HepG2 (cell line): Measurements from ENCODE around the gene GPR156. TPM values are rescaled to one million over a fixed set of nuclear protein-coding genes. Genes with fewer than 3 reads are reported as not detected.

ENCODE experiments used
- ATAC-seq: fragments of 200-7000 bp; cut with Tn5 transposase; 3 replicates; pipeline ENCODE4 v1.9.1; 2020; ENCODE audit warnings: mild to moderate bottlenecking, moderate library complexity
- BruUV-seq: library from RNA; stranded (reverse); fragments of 400-500 nt; replicated peaks from 2 replicates; lab custom pipeline; 2021; lab: Mats Ljungman, UMichigan
- CTCF ChIA-PET: fragments of 300-600 bp; formaldehyde crosslinking; extraction: SDS; loops from one replicate; lab custom pipeline; 2021; ENCODE audit warnings: low total read pairs, inconsistent platforms, low intra/inter-chr PET ratio; lab: Yijun Ruan, JAX
- POLR2A ChIA-PET: fragments of 350-600 bp; sonication (Branson Sonifier 250); formaldehyde crosslinking; loops from one replicate; lab custom pipeline; 2020; ENCODE audit warnings: antibody characterized with exemption, inconsistent platforms; lab: Yijun Ruan, JAX
- DNase-seq: peaks from one replicate; pipeline ENCODE4 v3.0.0-alpha.2; 2015; ENCODE audit warnings: low spot score
- FAIRE-seq: peaks from 3 replicates; lab custom pipeline; 2011; peaks lifted over from hg19 to GRCh38; lab: Jason Lieb, UNC
- H2AFZ ChIP-seq: one replicate; pipeline ENCODE4 v1.6.1; 2011; ENCODE audit warnings: low read length, inconsistent platforms
- H3K27ac ChIP-seq: fragments of 300-600 bp; 3 replicates; pipeline ENCODE4 v1.8.0; 2011; ENCODE audit warnings: mixed run types, mild to moderate bottlenecking, mixed read lengths, low read length, inconsistent platforms; ENCODE audit not compliant: insufficient read depth; ENCODE audit errors: extremely low read length
- H3K27me3 ChIP-seq, 2 experiments: fragments of 200-600 bp in 1 of 2; 2 replicates in 1 of 2; 3 replicates in 1 of 2; pipeline versions ENCODE4 v1.6.0 to v1.8.0; 2011; ENCODE audit warnings: low read length in 2 of 2, mild to moderate bottlenecking in 2 of 2, moderate library complexity in 2 of 2, inconsistent platforms in 1 of 2; ENCODE audit not compliant: insufficient read depth in 2 of 2, control insufficient read depth in 1 of 2
- H3K36me3 ChIP-seq, 2 experiments: fragments of 200-600 bp in 1 of 2; replicated peaks in 1 of 2; 2 replicates in 1 of 2; 3 replicates in 1 of 2; pipeline versions ENCODE4 v1.5.1 to v1.8.0; 2011; ENCODE audit warnings: low read length in 2 of 2, inconsistent platforms in 1 of 2; ENCODE audit not compliant: insufficient read depth in 2 of 2, control insufficient read depth in 1 of 2
- H3K4me1 ChIP-seq: 2 replicates; pipeline ENCODE4 v1.5.1; 2012; ENCODE audit warnings: low read length, inconsistent platforms; ENCODE audit not compliant: insufficient read depth
- H3K4me2 ChIP-seq: 2 replicates; pipeline ENCODE4 v1.6.0; 2011; ENCODE audit warnings: low read depth, low read length, inconsistent platforms
- H3K4me3 ChIP-seq, 3 experiments: fragments of 200-600 bp in 1 of 3; sonication (generic), shearing (Covaris generic) in 1 of 3; replicated peaks in 1 of 3; 2 replicates each; pipeline ENCODE4 v1.5.1; 2011 to 2016; ENCODE audit warnings: low read length in 3 of 3, inconsistent platforms in 2 of 3, low read depth in 2 of 3, mild to moderate bottlenecking in 2 of 3, control low read depth in 1 of 3, mixed read lengths in 1 of 3; ENCODE audit not compliant: insufficient read depth in 1 of 3
- H3K79me2 ChIP-seq: one replicate; pipeline ENCODE4 v1.6.1; 2011; ENCODE audit warnings: low read length, inconsistent platforms; ENCODE audit not compliant: insufficient read depth
- H3K9ac ChIP-seq: 2 replicates; pipeline ENCODE4 v1.6.0; 2011; ENCODE audit warnings: mild to moderate bottlenecking, low read depth, low read length, inconsistent platforms; ENCODE audit not compliant: insufficient read depth
- H3K9me3 ChIP-seq: 2 replicates; pipeline ENCODE4 v1.5.1; 2012; ENCODE audit warnings: mild to moderate bottlenecking, low read length
- H4K20me1 ChIP-seq: 2 replicates; pipeline ENCODE4 v1.6.0; 2011; ENCODE audit warnings: inconsistent platforms, mild to moderate bottlenecking, low read length, moderate library complexity; ENCODE audit not compliant: insufficient read depth
- CCAR2 ChIP-seq: fragments of 200-400 bp; formaldehyde crosslinking; optimal IDR thresholded peaks from 2 replicates; pipeline ENCODE3; 2018; ENCODE audit warnings: low read depth, mild to moderate bottlenecking, low read length, moderate library complexity
- DNMT1 ChIP-seq: sonication (generic); formaldehyde crosslinking; IDR thresholded peaks from 2 replicates; pipeline ENCODE4 v1.5.1; 2020; ENCODE audit warnings: mild to moderate bottlenecking, missing genetic modification reagents
- KLF15 ChIP-seq: sonication (generic); formaldehyde crosslinking; IDR thresholded peaks from 2 replicates; pipeline ENCODE4 v1.8.1; 2023; ENCODE audit warnings: borderline replicate concordance, mild to moderate bottlenecking, inconsistent platforms, missing genetic modification reagents, mixed read lengths
- MED1 ChIP-seq: sonication (generic); formaldehyde crosslinking; IDR thresholded peaks from 2 replicates; pipeline ENCODE4 v1.4.0; 2020; ENCODE audit warnings: missing genetic modification reagents
- PCBP1 ChIP-seq: fragments of 200-400 bp; formaldehyde crosslinking; IDR thresholded peaks from 2 replicates; pipeline ENCODE4 v1.6.1; 2017; ENCODE audit warnings: mild to moderate bottlenecking, low read depth, low read length, borderline replicate concordance
- RORA ChIP-seq: sonication (generic); formaldehyde crosslinking; IDR thresholded peaks from 2 replicates; pipeline ENCODE4 v1.5.0; 2020; ENCODE audit warnings: mild to moderate bottlenecking, missing genetic modification reagents, moderate library complexity
- RXRB ChIP-seq: IDR thresholded peaks from 2 replicates; pipeline ENCODE4 v1.6.1; 2016; ENCODE audit warnings: borderline replicate concordance, missing genetic modification reagents, missing compliant biosample characterization
- SRSF1 ChIP-seq: fragments of 200-400 bp; formaldehyde crosslinking; optimal IDR thresholded peaks from 2 replicates; pipeline ENCODE3; 2017; ENCODE audit warnings: mild to moderate bottlenecking, low read depth, low read length, moderate library complexity
- ZKSCAN8 ChIP-seq: IDR thresholded peaks from 2 replicates; pipeline ENCODE4 v1.6.1; 2016; ENCODE audit warnings: borderline replicate concordance, missing genetic modification reagents, missing compliant biosample characterization
- ZNF282 ChIP-seq: fragments of 450-650 bp; IDR thresholded peaks from 2 replicates; pipeline ENCODE4 v1.6.1; 2018; ENCODE audit not compliant: partially characterized antibody
- ZNF468 ChIP-seq: sonication (generic); formaldehyde crosslinking; IDR thresholded peaks from 2 replicates; pipeline ENCODE4 v1.8.0; 2022; ENCODE audit warnings: mild to moderate bottlenecking, moderate library complexity, missing genetic modification reagents
- ZNF550 ChIP-seq: sonication (generic); formaldehyde crosslinking; IDR thresholded peaks from 2 replicates; pipeline ENCODE4 v1.4.0; 2020; ENCODE audit warnings: mild to moderate bottlenecking, missing genetic modification reagents, borderline replicate concordance
- ZNF557 ChIP-seq: sonication (generic); formaldehyde crosslinking; IDR thresholded peaks from 2 replicates; pipeline ENCODE4 v1.4.0; 2020; ENCODE audit warnings: missing genetic modification reagents
- ZNF569 ChIP-seq: sonication (generic); formaldehyde crosslinking; IDR thresholded peaks from 2 replicates; pipeline ENCODE4 v1.5.0; 2020; ENCODE audit warnings: mild to moderate bottlenecking, missing genetic modification reagents, moderate library complexity, borderline replicate concordance
- ZNF570 ChIP-seq: sonication (generic); formaldehyde crosslinking; IDR thresholded peaks from 2 replicates; pipeline ENCODE4 v1.4.0; 2020; ENCODE audit warnings: mild to moderate bottlenecking, missing genetic modification reagents, borderline replicate concordance
- ZNF616 ChIP-seq: sonication (generic); formaldehyde crosslinking; IDR thresholded peaks from 2 replicates; pipeline ENCODE4 v1.5.0; 2020; ENCODE audit warnings: low read depth, mild to moderate bottlenecking, missing genetic modification reagents
- WGBS: methylation state at CpG from one replicate; pipeline ENCODE4 v1.1.6; 2017; ENCODE audit warnings: low lambda C conversion rate; 5-methylcytosine and 5-hydroxymethylcytosine counted together
- in situ Hi-C: cut with HindIII; loops from 2 replicates; pipeline ENCODE4 v1.10.0; 2017; ENCODE audit warnings: low pct_unique_long_range_greater_than_20kb; ENCODE audit not compliant: extremely low pct_ligation_motif_present
- intact Hi-C: fragments of 100-400 bp; cut with micrococcal nuclease; formaldehyde crosslinking; loops from one replicate; pipeline ENCODE4 v1.10.0; 2022; ENCODE audit not compliant: unreplicated experiment
- polyA plus RNA-seq, 8 experiments: library from polyadenylated mRNA; depleted of rRNA in 3 of 8; stranded (reverse) in 7 of 8; unstranded in 1 of 8; fragments of >200 nt; fragmentation: Illumina TruSeq in 4 of 8; extraction: Trizol in 4 of 8; gene quantifications; 2 replicates each; pipeline versions ENCODE4 v1.2.1 to v1.2.3, GENCODE V29; 2011 to 2016; ENCODE audit warnings: low read depth in 4 of 8, missing spikeins in 1 of 8, mixed read lengths in 1 of 8; ENCODE audit not compliant: insufficient read depth in 1 of 8
- total RNA-seq, 5 experiments: library from RNA; depleted of rRNA; stranded (reverse); fragments of >200 nt; fragmentation: Illumina TruSeq; extraction: Trizol; gene quantifications; 2 replicates each; pipeline ENCODE4 v1.2.3, GENCODE V29; 2016; ENCODE audit warnings: low read depth in 1 of 5
- TF ChIP-seq, protein P1 (sequence below): sonication (generic); formaldehyde crosslinking; IDR thresholded peaks from 2 replicates; pipeline ENCODE4 v1.4.0; 2020; ENCODE audit warnings: missing genetic modification reagents
- TF ChIP-seq, protein P2 (sequence below): sonication (generic); formaldehyde crosslinking; IDR thresholded peaks from 2 replicates; pipeline ENCODE4 v1.4.0; 2020; ENCODE audit warnings: missing genetic modification reagents

GPR156 gene
- total and polyA plus RNA-seq, 2 of the 13 experiments (the other 11 are each of a cell fraction or from before 2014, with no cell fraction given), result not detected

GRCh38 chr3:120263792-120264191 lies 21.2 kb downstream of the GPR156 start:
- 31% methylated on average over 4 of the region's 5 CpGs for WGBS
- DNase-seq (no peak), ATAC-seq (no peak), FAIRE-seq (no peak)
- ChIA-PET CTCF (no interaction called here), POLR2A (no interaction called here)
- Histone ChIP-seq H3K27ac (no peak overlapping the region), H4K20me1 (no peaks in the 10 kb centered on the region), H3K27me3 (0 out of 5 replicates have a peak, but pooled peaks cover 0 to 6% of the 10 kb centered on the region in 2 experiments), H3K4me3 (no peak overlapping the region), H3K36me3 (no peaks in the 10 kb centered on the region), H2AFZ (no peak overlapping the region), H3K79me2 (no peaks in the 10 kb centered on the region), H3K4me2 (no peak overlapping the region), H3K9ac (no peak overlapping the region), H3K4me1 (no peaks in the 10 kb centered on the region), H3K9me3 (no peaks in the 10 kb centered on the region)
- no TSS peak for BruUV-seq
- in situ Hi-C loops (no loop called here), intact Hi-C loops (no loop called here)
- no peak for TF ChIP-seq DNMT1
- TF ChIP-seq ZKSCAN8, result no peak
- TF ChIP-seq SRSF1, result no peak
- no peak for TF ChIP-seq PCBP1
- no peak for TF ChIP-seq ZNF616
- no peak for TF ChIP-seq KLF15
- TF ChIP-seq ZNF468 (CRISPR knock-in tag), result no peak
- TF ChIP-seq, protein P1, sequence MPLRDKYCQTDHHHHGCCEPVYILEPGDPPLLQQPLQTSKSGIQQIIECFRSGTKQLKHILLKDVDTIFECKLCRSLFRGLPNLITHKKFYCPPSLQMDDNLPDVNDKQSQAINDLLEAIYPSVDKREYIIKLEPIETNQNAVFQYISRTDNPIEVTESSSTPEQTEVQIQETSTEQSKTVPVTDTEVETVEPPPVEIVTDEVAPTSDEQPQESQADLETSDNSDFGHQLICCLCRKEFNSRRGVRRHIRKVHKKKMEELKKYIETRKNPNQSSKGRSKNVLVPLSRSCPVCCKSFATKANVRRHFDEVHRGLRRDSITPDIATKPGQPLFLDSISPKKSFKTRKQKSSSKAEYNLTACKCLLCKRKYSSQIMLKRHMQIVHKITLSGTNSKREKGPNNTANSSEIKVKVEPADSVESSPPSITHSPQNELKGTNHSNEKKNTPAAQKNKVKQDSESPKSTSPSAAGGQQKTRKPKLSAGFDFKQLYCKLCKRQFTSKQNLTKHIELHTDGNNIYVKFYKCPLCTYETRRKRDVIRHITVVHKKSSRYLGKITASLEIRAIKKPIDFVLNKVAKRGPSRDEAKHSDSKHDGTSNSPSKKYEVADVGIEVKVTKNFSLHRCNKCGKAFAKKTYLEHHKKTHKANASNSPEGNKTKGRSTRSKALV (CRISPR knock-in tag), result no peak
- TF ChIP-seq CCAR2, result no peak
- TF ChIP-seq ZNF282, result no peak
- TF ChIP-seq RXRB, result no peak
- TF ChIP-seq ZNF557, result no peak
- TF ChIP-seq ZNF569 (CRISPR knock-in tag), result no peak
- no peak for TF ChIP-seq RORA
- TF ChIP-seq ZNF550 (CRISPR knock-in tag), result no peak
- TF ChIP-seq, protein P2, sequence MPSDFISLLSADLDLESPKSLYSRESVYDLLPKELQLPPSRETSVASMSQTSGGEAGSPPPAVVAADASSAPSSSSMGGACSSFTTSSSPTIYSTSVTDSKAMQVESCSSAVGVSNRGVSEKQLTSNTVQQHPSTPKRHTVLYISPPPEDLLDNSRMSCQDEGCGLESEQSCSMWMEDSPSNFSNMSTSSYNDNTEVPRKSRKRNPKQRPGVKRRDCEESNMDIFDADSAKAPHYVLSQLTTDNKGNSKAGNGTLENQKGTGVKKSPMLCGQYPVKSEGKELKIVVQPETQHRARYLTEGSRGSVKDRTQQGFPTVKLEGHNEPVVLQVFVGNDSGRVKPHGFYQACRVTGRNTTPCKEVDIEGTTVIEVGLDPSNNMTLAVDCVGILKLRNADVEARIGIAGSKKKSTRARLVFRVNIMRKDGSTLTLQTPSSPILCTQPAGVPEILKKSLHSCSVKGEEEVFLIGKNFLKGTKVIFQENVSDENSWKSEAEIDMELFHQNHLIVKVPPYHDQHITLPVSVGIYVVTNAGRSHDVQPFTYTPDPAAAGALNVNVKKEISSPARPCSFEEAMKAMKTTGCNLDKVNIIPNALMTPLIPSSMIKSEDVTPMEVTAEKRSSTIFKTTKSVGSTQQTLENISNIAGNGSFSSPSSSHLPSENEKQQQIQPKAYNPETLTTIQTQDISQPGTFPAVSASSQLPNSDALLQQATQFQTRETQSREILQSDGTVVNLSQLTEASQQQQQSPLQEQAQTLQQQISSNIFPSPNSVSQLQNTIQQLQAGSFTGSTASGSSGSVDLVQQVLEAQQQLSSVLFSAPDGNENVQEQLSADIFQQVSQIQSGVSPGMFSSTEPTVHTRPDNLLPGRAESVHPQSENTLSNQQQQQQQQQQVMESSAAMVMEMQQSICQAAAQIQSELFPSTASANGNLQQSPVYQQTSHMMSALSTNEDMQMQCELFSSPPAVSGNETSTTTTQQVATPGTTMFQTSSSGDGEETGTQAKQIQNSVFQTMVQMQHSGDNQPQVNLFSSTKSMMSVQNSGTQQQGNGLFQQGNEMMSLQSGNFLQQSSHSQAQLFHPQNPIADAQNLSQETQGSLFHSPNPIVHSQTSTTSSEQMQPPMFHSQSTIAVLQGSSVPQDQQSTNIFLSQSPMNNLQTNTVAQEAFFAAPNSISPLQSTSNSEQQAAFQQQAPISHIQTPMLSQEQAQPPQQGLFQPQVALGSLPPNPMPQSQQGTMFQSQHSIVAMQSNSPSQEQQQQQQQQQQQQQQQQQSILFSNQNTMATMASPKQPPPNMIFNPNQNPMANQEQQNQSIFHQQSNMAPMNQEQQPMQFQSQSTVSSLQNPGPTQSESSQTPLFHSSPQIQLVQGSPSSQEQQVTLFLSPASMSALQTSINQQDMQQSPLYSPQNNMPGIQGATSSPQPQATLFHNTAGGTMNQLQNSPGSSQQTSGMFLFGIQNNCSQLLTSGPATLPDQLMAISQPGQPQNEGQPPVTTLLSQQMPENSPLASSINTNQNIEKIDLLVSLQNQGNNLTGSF (CRISPR knock-in tag), result no peak
- TF ChIP-seq MED1 (CRISPR knock-in tag), result no peak
- no peak for TF ChIP-seq ZNF570 (CRISPR knock-in tag)
